Bone marrow (tissue), 2 donors: ENCODE measurements around the gene ISM1.
"Not testable (repeated sequence)": the region's sequence is repeated elsewhere in the genome, so short reads cannot be mapped to it uniquely, and the experiment has no call there.

ENCODE experiments used
- DNase-seq, 2 donors: peaks; one replicate each; lab custom pipeline; 2025; lab: John Stamatoyannopoulos, UW

ISM1 gene

DNA sequence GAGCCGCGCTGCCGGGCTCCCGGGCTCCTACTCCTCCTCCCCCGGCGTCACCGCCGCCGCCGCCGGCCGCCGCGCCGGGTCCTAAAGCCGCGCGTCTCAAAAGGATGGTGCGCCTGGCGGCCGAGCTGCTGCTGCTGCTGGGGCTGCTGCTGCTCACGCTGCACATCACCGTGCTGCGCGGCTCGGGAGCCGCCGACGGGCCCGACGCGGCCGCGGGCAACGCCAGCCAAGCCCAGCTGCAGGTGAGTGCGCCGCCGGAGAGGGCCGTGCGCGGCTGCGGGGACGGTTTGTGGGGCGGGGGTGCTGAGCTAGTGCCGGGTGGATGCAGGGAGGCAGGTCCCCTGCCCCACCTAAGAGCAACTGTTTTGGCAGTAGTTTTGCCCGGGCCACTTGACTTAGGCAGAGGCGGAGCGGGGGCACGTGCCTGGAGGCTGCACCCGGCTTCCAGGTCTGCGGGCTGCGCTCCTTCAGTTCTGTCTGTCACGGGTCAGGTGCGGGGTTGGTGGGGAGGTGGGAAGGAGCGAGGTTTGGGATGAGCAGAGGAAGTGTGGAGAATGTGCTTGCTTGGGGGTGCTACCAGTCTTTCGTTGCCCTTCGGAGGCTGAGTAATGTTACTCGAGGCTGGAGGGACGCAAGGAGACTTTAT, 722 bp downstream of the ISM1 start:
- DNase-seq: no peak

GRCh38 chr20:13222319-13222716, 1.2 kb downstream of the ISM1 start:
- DNase-seq: no peak

DNA sequence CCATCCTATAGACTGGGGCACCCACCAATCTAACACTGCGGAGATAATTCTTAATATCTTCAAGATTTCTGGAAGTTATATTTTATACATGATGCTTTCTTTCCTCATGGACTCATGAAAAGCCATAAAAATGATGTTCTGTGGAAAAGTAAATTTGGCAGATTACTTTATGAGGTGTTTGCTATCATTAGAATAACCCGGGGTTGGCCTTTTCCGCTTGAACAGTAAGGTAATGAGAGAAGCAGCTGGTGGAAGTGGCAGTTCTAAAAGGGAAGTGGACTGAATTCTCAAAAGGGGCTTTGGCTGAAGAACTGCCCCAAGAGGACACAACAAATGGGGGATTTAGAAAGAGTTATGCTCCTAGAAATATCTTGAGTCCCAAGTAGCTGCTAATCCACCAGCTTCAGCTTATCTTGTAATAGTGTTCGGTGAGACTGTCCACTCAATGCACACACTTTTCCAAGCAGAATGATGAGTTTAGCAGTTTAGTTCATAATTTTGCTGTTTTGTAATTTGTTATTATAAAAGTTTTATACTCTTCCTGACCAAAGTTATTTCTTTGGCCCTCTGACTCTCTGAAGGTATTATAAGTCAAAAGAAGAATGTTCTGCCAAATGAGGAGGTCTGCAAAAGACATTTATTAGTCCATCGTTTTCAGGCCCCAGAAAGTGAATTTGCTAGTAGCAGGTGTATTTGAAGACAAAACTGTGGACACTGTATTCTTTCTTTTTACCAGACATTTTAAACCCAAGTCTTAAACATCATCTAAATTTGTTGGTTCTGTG, 2.9 kb downstream of the ISM1 start:
- DNase-seq: no peak

DNA sequence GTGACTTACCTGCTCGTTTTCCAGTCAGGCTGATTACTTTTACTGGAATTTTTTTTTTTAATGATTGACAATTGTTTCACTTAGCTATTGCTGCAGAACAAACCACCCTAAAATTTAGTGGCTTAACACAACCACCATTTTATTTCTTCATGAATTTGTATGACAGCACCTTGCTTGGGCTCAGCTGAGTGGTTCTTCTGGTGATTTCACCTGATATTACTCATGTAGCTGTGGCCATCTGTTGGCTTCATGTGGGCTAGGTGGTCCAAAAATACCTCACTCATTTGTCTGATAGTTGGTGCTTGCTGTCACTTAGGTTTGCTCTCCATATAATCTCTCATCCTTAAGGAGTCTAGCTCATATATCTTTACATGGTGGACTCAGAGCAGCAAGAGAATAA, 5.3 kb downstream of the ISM1 start:
- DNase-seq: no peak

DNA sequence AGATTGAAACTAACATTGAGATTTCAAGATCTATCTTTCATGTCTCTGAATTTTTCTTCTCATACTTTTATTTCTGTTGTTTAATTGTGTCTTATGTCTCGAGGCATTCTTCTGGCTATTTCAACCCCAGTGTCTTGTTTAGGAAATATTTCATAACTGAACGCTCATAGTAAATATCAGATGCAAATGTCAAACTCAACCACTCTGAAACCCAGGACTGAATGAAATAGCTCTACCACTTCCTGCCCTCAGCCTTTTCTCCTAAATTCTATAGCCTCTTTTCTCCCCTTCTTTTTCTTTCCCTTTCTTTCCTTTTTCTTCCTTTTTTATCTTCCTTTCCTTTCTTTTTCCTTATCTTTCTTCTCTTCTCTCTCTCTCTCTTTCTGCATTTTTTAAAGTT, 7.7 kb downstream of the ISM1 start:
- DNase-seq: no peak

GRCh38 chr20:13229538-13229937, 8.5 kb downstream of the ISM1 start:
- DNase-seq: no peak

DNA sequence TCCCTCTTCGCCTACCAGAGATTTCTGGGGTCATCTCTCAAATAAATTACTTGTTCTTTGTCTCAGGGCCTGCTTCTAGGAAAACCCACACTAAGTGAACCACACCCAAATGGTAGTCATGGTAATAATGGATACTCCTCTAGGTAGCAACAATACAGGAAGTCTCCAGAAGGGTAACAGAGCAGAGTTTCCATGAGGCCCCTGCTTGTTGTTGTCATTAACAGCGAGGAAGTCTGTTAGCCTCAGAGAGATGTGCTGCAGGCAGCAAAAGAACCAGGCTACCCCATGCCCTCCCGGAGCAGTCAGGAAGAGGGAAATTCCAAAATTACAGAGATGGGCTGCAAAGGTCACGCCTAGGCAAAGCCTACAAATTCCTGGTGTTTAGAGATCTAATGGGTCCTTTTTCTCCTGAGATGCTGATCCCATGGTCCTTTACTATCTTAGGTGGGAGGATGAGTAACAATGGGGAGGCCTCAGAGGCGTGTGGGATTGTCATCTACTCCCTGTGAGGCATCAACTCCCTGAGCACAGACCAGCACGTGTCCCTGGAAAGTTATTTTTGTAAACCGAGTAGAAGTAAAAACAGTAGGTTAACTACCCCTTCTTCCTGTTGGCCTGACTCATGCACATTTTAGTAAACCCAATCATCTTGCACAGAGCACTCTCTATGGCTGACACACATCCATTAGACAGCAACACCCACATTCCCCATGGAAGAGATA, 10.1 kb downstream of the ISM1 start:
- DNase-seq: no peak

GRCh38 chr20:13232999-13233398, 11.9 kb downstream of the ISM1 start:
- no peak for DNase-seq

DNA sequence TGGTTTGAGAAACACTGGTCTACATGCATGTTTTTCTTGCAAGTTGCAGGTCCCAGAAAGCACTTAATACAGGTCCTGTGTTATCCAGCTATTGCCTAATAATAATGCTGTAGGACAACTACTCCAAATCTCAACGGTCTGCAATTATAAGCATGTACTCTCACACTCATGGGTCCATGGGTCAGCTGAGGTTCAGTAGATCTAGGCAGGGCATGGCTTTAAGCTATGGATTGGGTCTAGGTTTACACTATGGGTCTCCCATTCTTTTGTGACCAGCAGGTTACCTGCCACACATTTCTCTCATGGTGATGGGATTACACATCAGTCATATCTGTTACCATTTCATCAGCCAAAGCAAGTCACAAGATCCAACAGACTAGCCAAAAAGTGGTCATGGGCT, 13.9 kb downstream of the ISM1 start:
- DNase-seq: no peak

GRCh38 chr20:13236360-13236759, 15.3 kb downstream of the ISM1 start:
- DNase-seq: not testable (repeated sequence)

DNA sequence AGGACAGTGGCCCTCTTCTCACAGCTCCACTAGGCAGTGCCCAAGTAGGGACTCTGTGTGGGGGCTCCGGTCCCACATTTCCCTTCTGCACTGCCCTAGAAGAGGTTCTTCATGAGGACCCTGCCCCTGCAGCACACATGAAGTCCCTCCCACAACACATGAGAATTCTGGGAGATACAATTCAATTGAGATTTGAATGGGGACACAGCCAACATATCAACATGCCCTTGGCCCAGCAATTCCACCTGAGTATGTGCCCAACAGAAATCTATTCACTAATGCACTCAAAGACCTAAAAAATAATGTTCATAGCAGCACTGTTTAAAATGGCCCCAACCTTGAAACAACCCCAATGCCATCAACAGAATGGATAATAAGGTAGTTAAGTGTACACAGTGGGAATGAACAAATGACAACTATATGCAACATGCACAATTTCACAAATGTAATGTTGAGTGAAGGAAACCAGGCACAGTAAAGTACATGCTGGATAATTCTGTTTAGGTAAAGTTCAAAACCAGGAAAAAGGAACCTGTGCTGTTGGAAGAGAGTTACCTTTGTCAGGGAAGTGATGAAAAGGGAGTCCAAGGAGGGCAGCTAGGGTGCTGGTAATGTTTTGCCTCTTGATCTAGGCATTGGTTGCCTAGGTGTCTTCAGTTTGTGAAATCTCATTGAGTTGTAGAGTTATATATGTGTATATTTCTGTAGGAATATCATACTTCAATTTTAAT, 16.1 kb downstream of the ISM1 start:
- no peak for DNase-seq

DNA sequence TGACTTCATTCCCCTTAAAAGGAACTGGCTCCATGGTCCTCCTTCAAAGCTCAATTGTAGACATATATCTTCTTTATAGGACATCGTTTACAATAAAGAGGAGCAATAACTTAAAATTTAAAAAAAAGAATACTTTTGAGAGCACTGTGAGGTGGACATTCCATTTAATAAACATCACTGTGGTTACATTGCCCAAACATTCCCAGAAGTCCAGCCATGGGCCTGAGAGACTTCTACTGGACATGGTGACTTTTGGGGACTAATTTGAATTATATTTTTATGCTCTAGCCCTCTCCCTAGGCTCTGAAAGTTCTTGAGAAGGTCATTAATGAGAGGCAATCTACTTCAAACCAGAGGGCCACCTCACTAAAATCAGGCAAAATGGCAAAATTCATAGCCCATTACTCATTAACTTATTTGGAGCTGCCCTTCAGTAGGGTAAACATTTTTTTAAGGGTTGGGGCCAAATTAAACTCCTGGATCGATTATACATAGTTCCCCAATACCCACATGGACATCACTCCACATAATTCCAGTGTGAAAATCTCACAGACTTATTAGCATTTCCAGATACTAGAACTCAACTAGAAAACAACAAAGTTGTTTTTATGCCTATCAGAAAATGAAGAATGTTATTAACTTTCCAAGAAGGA, 17.1 kb downstream of the ISM1 start:
- no peak for DNase-seq

DNA sequence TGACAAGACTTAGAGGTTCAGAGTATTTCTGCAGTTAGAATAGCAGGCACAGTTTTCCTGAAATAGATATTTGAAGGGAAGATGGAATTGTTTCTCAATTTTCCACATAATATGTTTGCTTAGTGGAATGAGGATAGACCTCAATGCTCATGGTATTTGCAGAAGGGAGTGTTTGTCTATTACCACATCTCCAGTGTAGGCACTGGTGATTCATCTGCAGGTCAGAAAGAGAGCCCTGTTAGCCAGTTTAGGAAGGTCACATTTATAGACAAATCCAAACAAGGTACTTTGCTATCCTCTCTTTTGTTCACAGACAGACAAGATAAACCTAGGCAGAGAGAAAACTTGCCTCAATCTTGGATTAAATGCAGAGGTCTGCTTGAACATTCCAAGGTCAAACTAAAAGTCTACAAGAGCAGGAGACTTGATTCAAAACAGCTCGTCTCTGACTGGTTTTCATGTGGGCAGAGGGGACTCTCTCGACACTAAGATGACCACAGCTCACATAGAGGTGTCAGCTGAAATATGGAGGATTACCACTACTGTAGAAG, 22.8 kb downstream of the ISM1 start:
- DNase-seq: no peak

DNA sequence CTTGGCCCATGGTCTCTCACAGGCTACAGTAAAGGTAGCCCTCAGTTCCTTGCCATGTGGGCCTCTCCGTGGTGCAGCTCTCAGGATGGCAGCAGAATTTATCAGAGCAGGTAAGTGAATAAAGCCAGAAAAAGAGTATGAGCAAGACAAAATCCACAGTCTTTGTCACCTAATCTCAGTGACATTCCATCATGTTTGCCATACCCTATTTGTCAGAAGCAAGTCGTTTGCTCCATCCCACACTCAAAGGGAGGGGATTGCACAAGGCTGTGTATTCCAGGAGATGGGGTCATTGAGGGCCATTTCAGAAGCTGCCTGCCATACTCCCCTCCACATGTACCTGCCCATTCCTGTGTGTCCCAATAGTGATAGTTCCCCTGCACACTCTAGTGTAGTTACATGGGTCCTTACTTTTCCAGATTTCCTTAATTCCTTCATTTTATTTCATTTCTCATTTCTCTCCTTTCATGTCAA, 24.2 kb downstream of the ISM1 start:
- DNase-seq: no peak

GRCh38 chr20:13249118-13249797, 28.2 kb downstream of the ISM1 start:
- DNase-seq: no peak

- DNase-seq: no peak
These were observed 28.7 kb downstream of the ISM1 start for GRCh38 chr20:13249798-13250170.

DNA sequence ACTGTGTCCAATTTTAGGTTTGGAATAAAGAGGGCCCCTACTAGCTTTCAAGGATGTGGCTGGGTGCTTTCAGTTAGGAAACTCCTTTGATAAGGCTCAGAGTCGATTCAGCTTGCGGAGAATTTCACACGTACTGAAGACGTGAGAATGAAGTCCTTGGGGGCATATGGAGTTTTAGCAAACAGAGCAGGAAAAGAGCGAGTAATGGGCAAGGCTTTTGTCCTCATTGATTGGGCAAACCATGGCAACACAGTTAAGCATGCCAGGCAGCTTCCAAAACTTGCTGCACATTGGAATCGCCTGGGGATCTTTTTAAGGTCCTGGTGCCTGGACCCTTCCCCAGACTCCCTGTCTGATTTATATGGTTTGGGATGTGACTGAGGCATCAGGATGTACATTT, 29.2 kb downstream of the ISM1 start:
- no peak for DNase-seq

DNA sequence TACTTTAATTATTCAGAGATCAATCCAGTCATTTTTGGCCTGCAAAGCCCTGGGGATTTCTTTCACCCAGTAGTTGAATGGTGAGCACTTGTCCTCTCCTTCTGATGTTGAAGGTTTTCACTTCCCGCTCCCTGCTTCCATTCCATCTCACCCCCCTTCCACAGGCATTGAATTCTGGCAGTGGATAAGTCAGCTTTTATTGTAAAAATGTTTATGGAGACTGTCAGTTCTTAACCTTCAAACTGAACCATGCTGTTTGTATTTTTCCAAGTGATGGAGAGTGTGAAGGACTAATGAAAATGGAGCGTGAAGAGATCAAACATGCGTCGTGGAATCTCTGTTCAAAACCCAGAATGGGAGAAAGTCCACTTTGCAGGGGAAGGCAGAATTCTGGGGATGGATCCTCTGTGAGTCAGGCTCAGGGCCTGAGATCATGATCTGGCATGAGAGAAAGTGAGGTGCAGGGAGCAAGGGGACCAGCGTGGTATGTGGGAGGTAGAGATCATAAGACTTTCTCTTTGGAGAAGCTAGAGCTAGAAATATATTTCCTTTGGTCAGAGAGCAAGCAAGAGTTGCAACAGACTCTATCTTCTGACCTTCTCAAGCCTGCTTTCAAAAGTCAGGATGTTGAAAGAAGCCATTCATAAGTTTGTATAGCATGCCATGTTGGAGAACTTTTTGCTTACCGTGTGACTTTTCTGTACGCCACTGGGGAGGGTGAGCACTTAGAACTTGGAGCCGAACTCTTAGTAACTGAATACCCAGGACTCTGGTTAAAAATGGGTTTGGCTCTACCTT, 30.2 kb downstream of the ISM1 start:
- no peak for DNase-seq

- no peak for DNase-seq
These were observed 30.8 kb downstream of the ISM1 start for GRCh38 chr20:13251904-13252297.

DNA sequence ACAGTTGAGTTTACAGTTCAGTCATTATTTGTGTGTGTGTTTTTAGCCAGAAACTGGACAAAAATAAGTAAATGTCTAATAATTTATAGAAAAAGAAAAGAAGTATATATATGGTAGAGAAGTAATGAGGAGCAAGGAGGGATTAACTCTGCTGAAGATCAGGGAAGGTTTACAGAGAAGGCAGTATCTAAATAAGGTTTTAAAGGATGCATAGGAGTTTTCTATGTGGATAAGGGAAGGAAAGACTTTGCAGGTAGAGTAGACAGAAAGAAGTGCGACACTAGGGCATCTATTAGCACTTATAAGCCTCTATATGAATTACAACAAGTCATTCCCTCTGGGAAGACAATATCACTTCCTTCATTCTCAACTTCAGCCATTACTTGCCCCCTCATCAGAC, 34.3 kb downstream of the ISM1 start:
- DNase-seq: no peak
